ENCODE measurements around the gene CALU.

GRCh38 chr7:128777156-128778123, 38.3 kb downstream of the CALU start:
- TF ChIP-seq CTCF (IDR thresholded peaks at IDR 0.05 in 8 of 11, conservative IDR thresholded peaks at IDR 0.05 in 3 of 11) (no peak), POLR2A (IDR thresholded peaks at IDR 0.05) (no peak), POLR2AphosphoS5 (IDR thresholded peaks at IDR 0.05) (no peak)

Data from spleen (tissue), 7 donors.